Inferior parietal cortex (tissue), 1 donor: Measurements from ENCODE around the gene DDX28.
"Not testable (repeated sequence)": the region's sequence is repeated elsewhere in the genome, so short reads cannot be mapped to it uniquely, and the experiment has no call there.

Experiments
- DNase-seq: peaks from one replicate; pipeline ENCODE4 v3.0.0-alpha.2; 2016; ENCODE audit errors: extremely low spot score

The DDX28 gene

DNA sequence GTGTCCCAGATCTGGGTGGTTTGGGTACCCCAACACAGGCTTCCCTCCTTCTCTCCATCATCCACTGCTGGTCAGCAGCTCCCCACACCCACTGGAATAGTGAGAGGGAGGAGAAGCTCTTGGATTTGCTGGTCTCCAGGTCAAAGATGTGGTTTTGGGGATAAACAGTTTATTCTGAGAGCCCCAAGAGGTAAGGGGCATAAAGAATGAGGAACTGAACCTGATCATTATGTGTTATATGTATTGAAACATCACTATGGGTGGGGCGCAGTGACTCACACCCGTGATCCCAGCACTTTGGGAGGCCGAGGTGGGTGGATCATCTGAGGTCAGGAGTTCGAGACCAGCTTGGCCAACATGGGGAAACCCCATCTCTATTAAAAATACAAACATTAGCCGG, 27.6 kb downstream of the DDX28 start:
- DNase-seq = no peak

DNA sequence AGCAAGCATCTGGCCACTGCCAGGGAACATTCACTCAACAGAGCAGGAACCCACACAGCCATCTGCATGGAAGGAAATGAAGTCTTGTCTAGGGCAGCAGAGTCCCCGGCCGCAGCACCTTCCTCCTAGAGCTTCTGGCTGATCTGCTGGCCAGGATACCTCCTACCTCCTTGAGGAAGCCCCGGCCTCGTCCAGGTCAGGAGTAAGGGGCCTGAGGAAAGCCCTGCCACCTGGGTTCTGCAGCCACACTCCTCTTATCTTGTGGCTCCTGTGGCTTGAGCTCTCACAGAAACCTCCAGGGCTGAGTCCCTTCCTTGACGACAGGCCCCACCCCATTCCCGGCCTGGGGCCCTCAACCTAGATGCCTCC, 29.0 kb downstream of the DDX28 start:
- DNase-seq = not testable (repeated sequence)

DNA sequence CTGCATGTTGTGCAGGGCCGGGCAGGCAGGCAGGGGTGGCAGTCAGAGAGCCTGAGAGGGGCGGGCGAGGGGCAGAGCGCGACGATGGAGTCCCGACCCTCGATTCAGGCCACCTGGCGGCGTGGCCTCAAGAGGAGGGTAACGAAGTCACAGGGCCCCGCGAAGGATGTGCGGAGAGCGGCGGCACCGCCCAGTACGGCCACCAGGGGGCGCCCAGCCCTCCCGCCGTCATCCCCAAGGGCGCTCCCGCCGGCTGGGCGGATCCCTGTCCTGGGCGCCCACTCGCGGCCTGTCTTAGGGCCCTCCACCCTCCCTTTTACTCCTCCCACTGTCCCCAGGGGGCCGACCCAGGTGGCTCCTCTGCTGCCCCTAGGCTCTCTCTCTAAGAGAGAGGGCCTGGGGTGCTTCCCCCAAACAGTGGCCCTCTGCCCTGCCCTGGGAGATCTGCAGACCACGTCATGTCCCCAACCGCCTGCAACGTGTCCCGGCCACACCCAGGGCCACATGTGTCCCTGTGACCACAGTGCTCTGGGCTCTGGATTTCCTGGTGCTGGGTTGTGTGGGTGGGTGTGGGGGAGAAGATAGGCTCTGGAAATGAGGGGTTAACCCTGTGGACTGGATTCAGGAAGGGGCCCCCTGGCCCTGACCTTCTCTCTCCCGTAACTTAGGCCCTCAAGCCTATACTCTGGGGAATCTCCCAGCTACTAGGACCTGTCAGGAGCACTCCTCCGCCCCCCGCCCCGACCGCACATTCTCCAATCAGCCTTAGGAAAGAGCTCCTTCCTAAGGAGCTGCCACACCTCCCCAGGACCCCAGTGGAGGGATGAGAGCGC, 29.6 kb downstream of the DDX28 start:
- peak; percentile 58 for DNase-seq

DNA sequence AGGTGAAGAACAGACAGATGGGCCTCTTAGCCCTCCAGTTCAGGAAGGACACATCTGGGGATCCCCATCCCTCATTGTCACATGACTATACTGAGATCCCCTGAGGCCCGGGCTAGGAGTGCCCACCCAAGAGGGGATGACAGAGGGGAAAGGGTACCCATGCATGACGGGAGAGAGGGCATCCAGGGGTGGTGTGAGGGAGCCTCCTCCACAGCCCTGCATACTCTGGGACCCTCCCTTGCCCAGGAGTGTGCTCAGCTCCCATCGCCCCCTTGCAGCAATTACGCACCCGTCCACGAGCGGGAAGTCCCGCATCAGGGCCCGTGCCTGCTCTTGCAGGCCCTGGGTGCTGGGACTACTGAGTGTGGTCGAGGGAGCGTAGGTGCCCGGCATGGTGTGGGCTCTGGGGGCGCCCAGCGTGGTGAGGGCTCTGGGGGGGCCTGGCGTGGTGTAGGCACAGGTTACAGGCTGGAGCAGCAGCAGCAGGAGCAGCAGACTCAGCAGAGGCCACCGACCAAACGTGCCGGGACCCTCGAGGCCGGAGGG, 30.3 kb downstream of the DDX28 start:
- DNase-seq = no peak

DNA sequence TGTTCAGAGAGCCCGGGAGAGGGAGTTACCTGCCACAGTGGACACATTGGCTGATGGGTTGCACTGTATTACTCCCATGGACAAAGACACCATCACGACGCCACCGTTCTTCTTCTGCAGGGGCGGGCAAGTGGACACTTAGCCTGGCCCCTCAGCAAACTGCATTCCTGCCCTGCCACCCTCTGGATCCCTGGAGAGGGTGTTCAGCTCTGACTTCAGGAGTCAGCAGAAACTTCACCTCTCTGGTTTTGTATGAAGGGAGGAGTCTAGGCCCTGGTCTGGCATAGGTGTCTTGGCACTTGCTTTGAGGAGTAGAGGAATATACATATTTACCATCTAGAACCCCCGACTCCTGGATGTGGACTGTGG, 33.0 kb downstream of the DDX28 start:
- DNase-seq = no peak

DNA sequence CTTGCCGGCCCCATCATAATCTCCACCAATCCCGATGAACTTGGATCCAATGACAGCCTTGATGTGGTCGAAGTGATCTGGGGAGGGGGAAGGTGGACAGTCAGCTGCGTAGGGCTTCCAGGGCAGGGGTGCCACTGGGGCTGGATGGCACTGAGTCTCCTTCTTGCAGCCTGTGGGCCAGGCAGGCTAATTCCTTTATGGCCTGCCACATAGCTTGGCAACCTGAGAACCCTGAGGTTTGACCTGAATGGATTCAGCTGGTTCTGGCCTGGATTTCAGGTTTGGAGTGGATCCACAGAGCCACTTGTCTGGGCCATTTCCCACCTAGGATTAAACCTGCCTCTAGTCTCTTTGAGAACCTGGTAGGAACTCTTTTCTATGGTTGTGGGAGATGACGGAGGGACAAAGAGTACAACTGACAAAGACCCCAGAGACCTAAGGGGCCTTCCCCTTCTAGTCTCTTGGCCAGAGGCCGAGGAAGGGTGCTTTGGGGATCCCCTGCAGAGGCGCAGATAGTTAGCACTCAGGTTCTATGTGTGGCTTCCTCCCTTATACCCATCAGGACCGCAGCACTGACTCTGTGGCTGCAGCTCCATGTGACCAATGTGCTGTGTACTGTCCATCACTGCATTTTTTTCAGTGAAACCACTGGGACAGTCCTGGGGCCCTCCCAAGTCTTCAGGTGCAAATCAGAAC, 33.6 kb downstream of the DDX28 start:
- no peak for DNase-seq

DNA sequence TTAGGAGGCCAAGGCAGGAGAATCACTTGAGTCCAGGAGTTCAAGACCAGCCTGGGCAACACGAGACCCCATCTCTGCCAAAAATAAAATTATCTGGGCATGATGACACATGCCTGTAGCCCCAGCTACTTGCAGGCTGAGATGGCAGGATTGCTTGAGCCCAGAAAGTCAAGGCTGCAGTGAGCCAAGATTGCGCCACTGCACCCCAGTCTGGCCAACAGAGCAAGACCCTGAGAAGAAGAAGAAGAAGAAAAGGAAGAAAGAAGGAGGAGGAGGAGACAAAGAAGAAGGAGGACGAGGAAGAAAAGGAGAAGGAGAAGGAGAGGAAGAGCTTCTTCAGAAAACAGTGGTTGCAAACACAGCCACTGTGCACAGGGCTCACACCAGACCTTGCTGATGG, 34.4 kb downstream of the DDX28 start:
- DNase-seq = no peak

DNA sequence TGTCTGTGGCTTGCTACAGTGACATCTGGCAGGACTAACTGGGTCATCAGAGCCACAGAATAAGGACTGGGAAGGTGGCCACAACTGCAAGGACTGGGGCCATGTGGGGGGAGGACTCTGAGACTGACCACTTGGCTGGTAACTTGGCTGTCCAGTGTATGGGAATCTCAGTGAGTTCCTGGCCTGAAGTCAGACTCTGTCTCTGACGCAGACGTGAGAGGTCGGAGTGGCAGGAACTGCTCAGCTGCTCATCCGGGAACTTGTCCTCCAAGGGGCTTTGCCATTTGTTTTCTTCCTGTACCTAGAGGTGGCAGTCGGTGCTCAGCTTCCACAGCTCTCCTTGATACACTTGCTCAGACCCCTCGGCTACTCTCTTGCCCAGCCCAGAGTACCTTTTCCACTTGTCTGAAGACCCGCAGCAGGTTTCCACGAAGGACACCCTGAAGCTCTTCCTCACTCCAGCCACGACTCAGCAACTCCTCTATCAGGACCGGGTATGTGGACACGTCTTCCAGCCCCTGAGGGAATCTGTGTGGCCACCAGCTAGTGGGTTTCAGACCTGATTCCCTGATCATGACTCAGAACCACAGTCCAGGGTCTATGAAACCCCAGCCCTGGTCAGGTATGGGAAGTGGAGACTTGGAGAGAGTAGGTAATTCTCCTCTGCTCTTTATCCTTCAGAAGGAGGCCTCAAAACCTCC, 35.4 kb downstream of the DDX28 start:
- no peak for DNase-seq

DNA sequence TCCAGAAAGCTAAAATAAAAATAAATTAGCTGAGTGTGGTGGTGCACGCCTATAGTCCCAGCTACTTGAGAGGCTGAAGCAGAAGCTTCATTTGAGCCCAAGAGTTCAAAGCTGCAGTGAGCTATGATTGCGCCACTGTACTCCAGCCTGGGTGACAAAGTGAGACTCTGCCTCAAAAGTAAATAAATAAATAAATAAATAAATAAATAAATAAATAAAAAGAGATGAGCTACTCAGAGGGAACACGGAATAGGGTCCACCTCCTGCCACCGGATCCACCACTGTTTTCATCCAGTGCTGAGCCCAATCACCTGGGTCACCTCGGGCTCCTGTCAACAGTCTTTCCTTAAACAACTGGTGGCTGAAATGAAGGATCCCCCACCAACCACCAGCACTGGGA, 36.1 kb downstream of the DDX28 start:
- DNase-seq = no peak

DNA sequence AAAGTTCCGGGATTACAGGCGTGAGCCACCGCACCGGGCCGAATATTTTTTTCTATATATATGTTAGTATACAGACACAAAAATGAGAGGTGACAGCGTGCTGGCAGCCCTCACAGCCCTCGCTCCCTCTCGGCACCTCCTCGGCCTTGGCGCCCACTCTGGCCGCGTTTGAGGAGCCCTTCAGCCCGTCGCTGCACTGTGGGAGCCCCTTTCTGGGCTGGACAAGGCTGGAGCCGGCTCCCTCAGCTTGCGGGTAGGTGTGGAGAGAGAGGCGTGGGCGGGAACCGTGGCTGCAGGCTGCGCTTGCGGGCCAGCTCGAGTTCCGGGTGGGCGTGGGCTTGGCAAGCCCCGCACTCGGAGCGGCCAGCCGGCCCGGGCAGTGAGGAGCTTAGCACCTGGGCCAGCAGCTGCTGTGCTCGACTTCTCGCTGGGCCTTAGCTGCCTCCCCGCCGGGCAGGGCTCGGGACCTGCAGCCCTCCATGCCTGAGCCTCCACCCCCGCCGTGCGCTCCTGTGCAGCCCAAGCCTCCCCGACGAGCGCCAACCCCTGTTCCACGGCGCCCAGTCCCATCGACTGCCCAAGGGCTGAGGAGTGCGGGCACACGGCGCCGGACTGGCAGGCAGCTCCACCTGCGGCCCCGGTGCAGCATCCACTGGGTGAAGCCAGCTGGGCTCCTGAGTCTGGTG, 40.9 kb downstream of the DDX28 start:
- no peak for DNase-seq

DNA sequence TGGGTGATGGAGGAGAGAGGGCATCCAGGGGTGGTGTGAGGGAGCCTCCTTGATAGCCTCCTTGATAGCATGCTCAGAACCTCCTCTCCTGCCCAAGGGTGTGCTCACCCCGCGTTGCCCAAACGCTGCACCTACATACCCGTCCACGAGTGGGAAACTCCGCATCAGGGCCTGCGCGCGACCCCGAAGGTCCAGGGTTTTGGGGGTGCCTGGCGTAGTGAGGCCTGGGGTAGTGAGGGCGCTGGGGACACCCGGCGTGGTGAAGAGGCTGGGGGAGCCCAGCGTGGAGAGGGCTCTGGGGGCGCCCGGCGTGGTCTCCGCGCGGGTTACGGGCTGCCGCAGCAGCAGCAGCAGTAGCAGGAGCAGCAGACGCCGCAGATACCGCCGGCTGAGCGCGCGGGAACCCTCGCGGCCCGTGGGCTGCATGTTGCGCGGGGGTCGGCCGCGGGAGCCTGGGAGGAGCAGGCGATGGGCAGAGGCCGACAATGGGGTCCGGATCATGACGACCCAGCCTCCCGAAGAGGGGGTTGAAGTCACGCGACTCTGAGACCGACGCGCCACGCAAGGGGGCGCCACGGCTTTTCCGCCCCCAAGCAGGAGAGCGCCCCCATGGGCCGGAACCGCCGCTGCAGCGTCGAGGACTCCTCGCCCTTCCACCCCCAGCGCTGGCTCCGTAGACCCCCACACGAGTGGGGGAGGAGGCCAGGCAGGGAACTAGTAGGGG, 42.9 kb downstream of the DDX28 start, which contains the start of gene DPEP3:
DPEP3 (minus strand) TSS at position 545 of the 724 bp plus-strand sequence; CDS start at position 426, 119 bp downstream.
- DNase-seq = no peak

DNA sequence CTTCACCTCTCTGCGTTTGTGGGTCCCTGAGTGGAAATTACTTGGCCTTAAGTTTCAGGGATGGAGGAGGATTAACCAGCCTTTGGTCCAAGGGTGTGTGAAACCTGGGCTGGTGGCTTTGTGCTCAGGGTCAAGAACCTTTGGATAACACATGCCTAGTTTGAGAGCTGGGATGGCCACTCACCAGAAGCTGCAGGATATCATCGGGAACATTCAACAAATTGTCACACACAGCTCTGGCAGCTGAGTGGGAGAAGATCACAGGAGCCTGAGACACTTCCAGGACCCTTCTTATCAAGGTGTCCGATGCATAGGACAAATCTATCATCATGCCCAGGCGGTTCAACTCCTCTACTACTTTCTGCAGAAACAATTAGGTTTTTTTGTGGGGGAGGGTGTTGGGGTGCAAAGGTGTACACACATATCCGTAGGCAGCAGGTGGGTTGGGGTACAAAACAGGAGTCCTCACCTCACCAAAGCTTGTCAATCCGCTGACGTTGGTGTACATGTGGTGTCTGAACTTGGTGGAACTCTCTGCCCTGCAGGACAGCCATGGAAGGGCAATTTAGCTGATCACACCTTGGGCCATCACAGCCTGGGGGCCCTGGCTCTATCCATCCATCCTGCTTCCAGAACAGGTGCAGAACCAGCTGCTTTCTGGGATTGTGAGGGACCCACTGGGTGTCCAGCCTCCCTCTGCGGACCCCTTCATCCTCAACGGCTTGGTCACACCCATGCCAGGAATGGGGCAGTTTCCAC, 45.4 kb downstream of the DDX28 start:
- no peak for DNase-seq

DNA sequence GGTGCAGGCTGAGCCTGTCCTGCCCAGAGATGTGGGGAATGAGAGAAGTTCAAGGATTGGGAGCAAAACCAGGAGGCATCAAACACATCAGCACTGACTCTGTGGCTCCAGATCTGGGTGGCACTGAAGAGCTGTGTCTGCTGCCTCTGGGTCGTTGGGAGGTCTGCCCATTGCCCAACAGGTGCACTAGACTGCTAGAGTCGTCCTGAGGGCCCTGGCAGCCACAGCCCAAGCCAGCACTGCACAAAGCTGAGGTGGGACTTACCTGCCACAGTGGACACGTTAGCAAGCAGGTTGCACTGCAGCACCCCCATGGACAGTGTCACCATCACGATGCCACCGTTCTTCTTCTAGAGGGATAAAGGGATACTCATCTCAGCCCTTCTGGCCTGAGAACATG, 46.0 kb downstream of the DDX28 start:
- no peak for DNase-seq

DNA sequence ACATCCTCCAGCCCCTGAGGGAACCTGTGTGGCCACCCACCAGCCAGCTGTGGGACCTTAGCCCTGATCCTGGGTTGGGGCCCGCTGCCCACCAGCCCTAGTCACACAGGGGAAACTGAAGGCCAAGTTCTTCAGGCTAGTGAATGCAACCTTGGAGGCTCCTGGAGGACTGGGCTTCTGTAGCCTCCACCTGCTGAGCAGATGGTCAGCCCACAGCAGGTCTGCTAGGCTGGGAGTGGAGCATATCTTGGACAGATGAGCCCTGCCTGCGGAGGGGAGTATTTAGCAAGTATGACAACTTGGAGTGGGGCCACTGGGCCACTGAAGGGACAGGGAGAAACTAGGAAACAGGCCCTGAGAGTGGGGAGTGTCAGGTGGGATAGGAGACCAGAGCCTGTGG, 46.8 kb downstream of the DDX28 start:
- DNase-seq = no peak

DNA sequence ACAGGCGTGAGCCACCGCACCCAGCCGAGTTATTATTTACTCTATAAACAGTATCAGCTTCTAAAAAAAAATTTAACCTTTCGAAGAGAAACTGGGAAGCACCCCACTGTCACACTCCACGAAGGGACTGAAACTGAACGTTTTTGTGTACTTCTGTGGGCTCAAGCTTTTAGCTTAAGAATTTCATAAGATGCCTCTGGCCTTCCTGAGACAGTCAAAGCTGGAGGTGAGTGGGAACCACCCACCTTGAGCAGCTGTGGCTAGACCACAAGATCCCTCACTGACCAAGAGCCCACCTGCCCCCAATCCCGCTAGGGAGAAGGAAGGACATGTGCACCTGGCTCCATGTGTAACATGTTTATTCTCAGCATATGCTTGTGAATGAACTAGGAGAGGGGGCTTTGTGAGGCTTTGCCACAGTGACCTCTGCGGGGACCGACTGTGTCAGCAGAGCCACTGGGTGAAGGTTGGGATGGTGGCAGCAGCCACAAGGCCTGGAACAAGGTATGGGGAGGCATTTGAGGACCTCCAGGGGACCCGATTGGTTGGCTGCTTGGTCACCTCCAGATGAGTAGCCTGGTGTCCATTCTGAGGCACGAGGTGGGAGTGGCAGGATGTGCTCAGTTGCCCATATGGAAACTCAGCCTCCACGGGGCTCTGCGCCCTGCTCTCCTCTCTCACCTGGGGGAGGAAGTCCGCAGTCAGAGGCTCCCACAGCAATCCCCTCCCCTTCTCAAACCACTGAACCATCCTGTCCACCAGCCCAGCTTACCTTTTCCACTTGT, 47.5 kb downstream of the DDX28 start:
- no peak for DNase-seq

DNA sequence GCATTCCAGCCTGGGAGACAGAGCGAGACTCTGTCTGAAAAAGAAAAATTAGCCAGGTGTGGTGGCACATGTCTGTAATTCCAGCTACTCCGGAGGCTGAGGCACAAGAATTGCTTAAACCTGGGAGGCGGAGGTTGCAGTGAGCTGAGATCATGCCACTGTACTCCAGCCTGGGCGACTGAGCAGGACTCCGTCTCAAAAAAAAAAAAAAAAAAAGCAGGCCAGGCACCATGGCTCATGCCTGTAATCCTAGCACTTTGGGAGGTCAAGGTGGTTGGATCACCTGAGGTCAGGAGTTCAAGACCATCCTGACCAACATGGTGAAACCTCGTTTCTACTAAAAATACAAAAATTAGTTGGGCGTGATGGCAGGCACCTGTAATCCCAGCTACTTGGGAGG, 50.7 kb downstream of the DDX28 start:
- DNase-seq = not testable (repeated sequence)

DNA sequence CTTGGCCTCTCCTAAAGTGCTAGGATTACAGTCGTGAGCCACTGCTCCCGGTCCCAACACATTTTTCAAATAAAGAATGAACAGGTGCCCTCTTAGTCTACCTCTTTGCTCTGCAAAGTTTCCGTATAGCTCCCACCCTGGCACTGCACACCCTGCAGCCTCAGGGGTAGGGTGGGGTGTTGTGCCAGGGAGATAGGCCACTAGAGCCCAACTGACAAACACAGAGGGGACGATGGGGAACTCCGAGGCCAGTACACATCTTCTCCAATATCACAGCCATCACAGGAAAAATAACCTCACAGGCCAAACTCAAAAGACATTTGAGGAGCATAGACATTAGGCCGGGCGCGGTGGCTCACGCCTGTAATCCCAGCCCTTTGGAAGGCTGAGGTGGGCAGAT, 51.9 kb downstream of the DDX28 start:
- no peak for DNase-seq
